Nephron (organoid): Measurements from ENCODE around the gene DTX2.
"Not testable (repeated sequence)": the region's sequence is repeated elsewhere in the genome, so short reads cannot be mapped to it uniquely, and the experiment has no call there.

Experiments used
- H3K27ac Mint-ChIP-seq, 3 experiments: 2 replicates each; pipeline ENCODE4 v1.8.0; 2020; ENCODE audit warnings: mixed read lengths in 3 of 3, mild to moderate bottlenecking in 2 of 3, moderate library complexity in 1 of 3
- H3K27me3 Mint-ChIP-seq: 2 replicates; pipeline ENCODE4 v1.8.0; 2021; ENCODE audit warnings: low read depth, mild to moderate bottlenecking, moderate library complexity, mixed read lengths
- H3K36me3 Mint-ChIP-seq: 2 replicates; pipeline ENCODE4 v1.8.0; 2020; ENCODE audit warnings: low read depth, mixed read lengths
- H3K4me1 Mint-ChIP-seq: 2 replicates; pipeline ENCODE4 v1.8.0; 2020; ENCODE audit warnings: mixed read lengths
- H3K4me3 Mint-ChIP-seq, 3 experiments: 2 replicates each; pipeline ENCODE4 v1.8.0; 2020; ENCODE audit warnings: mild to moderate bottlenecking in 3 of 3, mixed read lengths in 3 of 3, moderate library complexity in 2 of 3
- H3K9me3 Mint-ChIP-seq: 2 replicates; pipeline ENCODE4 v1.8.0; 2020; ENCODE audit warnings: mixed read lengths
- CTCF ChIP-seq, 3 experiments: fragments of 200-600 bp; sonication (generic); IDR thresholded peaks; one replicate each; pipeline ENCODE4 v1.5.0; 2021; ENCODE audit warnings: antibody characterized with exemption in 3 of 3; ENCODE audit not compliant: unreplicated experiment in 3 of 3

DTX2 gene

DNA sequence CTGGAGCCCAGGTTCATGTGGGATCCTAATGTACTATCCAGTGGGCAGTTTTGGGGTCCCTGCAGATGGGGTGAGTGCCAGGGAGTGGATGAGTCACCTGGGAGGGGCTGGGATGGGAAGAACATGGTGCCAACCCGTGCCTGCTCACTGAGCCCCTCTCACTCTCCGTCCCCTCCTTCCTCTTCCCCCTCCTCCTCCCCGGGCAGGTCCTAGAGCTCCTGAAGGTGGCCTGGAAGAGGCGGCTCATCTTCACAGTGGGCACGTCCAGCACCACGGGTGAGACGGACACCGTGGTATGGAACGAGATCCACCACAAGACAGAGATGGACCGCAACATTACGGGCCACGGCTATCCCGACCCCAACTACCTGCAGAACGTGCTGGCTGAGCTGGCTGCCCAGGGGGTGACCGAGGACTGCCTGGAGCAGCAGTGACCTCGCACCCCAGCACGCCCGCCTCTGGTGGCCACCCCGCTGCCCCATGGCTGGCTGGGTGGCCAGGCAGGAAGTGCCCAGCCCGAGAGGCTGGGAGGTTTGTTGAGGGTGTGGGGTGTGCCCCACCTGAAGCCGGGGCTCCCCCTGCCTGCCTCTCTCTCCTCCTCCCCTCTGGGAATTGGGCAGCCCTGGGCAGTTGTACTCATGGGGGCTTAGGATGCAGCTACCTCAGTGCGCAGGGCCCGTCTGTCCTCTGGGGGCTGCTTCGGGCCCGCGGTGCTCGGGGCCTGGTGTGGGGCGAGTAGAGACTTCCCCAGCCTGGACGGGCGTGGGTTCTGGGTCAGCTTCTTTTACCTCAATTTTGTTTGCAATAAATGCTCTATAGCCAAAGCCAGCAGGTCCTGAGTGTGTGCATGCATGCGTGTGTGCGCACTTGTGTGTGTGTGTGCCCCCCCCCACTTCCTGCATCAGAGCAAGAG lies 43.9 kb downstream of the DTX2 start:
- Mint-ChIP-seq H3K9me3 (no peaks in the 10 kb centered on the region), H3K36me3 (peaks cover 3% of the 10 kb centered on the region), H3K4me1 (peaks cover 4% of the 10 kb centered on the region), H3K4me3 (no peak overlapping the region), H3K27me3 (no peaks in the 10 kb centered on the region), H3K27ac (no peak overlapping the region)
- TF ChIP-seq CTCF (IDR thresholded peaks at IDR 0.05; ENCODE audit: unreplicated experiment in 3 of 3) = no peak

DNA sequence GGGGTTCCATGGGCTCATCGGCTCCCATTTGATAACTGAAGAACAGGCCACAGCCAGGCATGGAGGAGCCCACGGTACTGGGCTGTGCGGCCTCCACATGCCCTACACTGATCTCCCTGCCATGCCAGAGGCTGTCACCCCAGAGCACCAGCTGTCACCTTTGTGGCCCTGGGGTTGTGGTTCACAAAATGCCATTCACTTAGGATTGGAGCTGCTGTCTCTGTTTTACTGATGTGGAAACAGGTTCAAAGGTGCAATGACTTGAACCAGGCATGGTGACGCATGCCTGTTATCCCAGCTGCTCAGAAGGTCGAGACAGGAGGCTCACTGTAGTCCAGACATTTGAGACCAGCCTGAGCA lies 44.6 kb downstream of the DTX2 start:
- Mint-ChIP-seq H3K4me1 (peaks cover 4% of the 10 kb centered on the region), H3K27me3 (no peaks in the 10 kb centered on the region), H3K27ac (no peak overlapping the region), H3K4me3 (no peak overlapping the region), H3K36me3 (peaks cover 3% of the 10 kb centered on the region), H3K9me3 (no peaks in the 10 kb centered on the region)
- no peak for TF ChIP-seq CTCF (IDR thresholded peaks at IDR 0.05; ENCODE audit: unreplicated experiment in 3 of 3)

DNA sequence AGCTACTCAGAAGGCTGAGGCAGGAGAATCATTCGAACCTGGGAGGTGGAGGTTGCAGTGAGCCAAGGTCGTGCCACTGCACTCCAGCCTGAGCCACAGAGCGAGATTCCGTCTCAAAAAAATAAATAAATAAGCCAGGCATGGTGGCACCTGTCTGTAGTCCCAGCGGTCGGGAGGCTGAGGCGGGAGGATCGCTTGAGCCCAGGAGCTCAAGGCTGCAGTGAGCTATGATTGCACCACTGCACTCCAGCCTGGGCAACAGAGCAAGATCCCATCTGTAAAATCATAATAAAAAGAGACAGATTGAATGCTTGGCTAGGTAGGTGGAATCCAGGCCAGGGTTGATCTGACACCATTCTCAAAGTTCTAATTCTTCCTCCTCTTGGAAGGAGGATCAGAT lies 45.1 kb downstream of the DTX2 start:
- H3K27ac Mint-ChIP-seq, H3K36me3 Mint-ChIP-seq, H3K4me1 Mint-ChIP-seq, H3K27me3 Mint-ChIP-seq, H3K9me3 Mint-ChIP-seq, H3K4me3 Mint-ChIP-seq: not testable (repeated sequence)

- Mint-ChIP-seq H3K9me3 (no peaks in the 10 kb centered on the region), H3K27ac (no peak overlapping the region), H3K27me3 (no peaks in the 10 kb centered on the region), H3K4me3 (no peak overlapping the region), H3K36me3 (peaks cover 3% of the 10 kb centered on the region), H3K4me1 (peaks cover 4% of the 10 kb centered on the region)
- no peak for TF ChIP-seq CTCF (IDR thresholded peaks at IDR 0.05; ENCODE audit: unreplicated experiment in 3 of 3)
These were observed 46.4 kb downstream of the DTX2 start for GRCh38 chr7:76507723-76508406.

GRCh38 chr7:76509931-76510877 lies 48.7 kb downstream of the DTX2 start, which contains the start of gene UPK3B:
UPK3B (plus strand) TSS chr7:76510552; CDS start chr7:76510653, 101 bp downstream.
- H3K4me1 Mint-ChIP-seq = peaks cover 4% of the 10 kb centered on the region
- no peaks in the 10 kb centered on the region for H3K9me3 Mint-ChIP-seq
- H3K4me3 Mint-ChIP-seq = no peak within 1 kb of the TSS
- peaks cover 3% of the 10 kb centered on the region for H3K36me3 Mint-ChIP-seq
- no peaks in the 10 kb centered on the region for H3K27me3 Mint-ChIP-seq
- TF ChIP-seq CTCF (IDR thresholded peaks at IDR 0.05; ENCODE audit: unreplicated experiment in 3 of 3) = no peak
- H3K27ac Mint-ChIP-seq = peak within 1 kb of the TSS in 1 of 3 experiments; percentile 25

- not testable (repeated sequence) for H3K27me3 Mint-ChIP-seq, H3K4me3 Mint-ChIP-seq, H3K9me3 Mint-ChIP-seq, H3K36me3 Mint-ChIP-seq, H3K4me1 Mint-ChIP-seq, H3K27ac Mint-ChIP-seq
These were observed 49.8 kb downstream of the DTX2 start for GRCh38 chr7:76511200-76511910.

GRCh38 chr7:76511911-76512885 lies 50.7 kb downstream of the DTX2 start:
- H3K4me3 Mint-ChIP-seq, H3K9me3 Mint-ChIP-seq, H3K36me3 Mint-ChIP-seq, H3K4me1 Mint-ChIP-seq, H3K27ac Mint-ChIP-seq, H3K27me3 Mint-ChIP-seq: not testable (repeated sequence)
